Urinary bladder (tissue), 4 donors: ENCODE data around the gene ATP2C2. TPM values are rescaled to one million over a fixed set of nuclear protein-coding genes. Genes with fewer than 3 reads are reported as not detected.
"Not testable (repeated sequence)": the region's sequence is repeated elsewhere in the genome, so short reads cannot be mapped to it uniquely, and the experiment has no call there.

Experiments
- DNase-seq: peaks from one replicate; pipeline ENCODE4 v3.0.0-alpha.2; 2015; ENCODE audit errors: extremely low spot score
- H3K27ac ChIP-seq: one replicate; pipeline ENCODE4 v1.5.1; 2013; ENCODE audit warnings: low read depth, mild to moderate bottlenecking, moderate library complexity
- H3K36me3 ChIP-seq: one replicate; pipeline ENCODE4 v1.6.1; 2013; ENCODE audit warnings: mild to moderate bottlenecking, moderate library complexity; ENCODE audit not compliant: insufficient read depth
- H3K4me1 ChIP-seq: one replicate; pipeline ENCODE4 v1.6.1; 2013; ENCODE audit warnings: mild to moderate bottlenecking, moderate library complexity; ENCODE audit not compliant: insufficient read depth
- H3K4me3 ChIP-seq: one replicate; pipeline ENCODE4 v1.5.1; 2013; ENCODE audit warnings: low read depth, low read length
- WGBS: extraction: QIAGEN DNeasy Blood & Tissue Kit; methylation state at CpG from one replicate; pipeline ENCODE4 v1.1.7; 2013; 5-methylcytosine and 5-hydroxymethylcytosine counted together
- polyA plus RNA-seq: library from polyadenylated mRNA; stranded (reverse); fragments of 200-250 nt; gene quantifications from one replicate; pipeline ENCODE4 v1.2.3, GENCODE V29; 2013
- total RNA-seq: library from RNA; depleted of rRNA; stranded (reverse); fragments of >200 nt; gene quantifications from one replicate; pipeline ENCODE4 v1.2.3, GENCODE V29; 2014
- donor health status: healthy with polysubstance abuse.
- donor health status: healthy.

The ATP2C2 gene
- total and polyA plus RNA-seq, 2 donors = 2.3 to 5.0 TPM

DNA sequence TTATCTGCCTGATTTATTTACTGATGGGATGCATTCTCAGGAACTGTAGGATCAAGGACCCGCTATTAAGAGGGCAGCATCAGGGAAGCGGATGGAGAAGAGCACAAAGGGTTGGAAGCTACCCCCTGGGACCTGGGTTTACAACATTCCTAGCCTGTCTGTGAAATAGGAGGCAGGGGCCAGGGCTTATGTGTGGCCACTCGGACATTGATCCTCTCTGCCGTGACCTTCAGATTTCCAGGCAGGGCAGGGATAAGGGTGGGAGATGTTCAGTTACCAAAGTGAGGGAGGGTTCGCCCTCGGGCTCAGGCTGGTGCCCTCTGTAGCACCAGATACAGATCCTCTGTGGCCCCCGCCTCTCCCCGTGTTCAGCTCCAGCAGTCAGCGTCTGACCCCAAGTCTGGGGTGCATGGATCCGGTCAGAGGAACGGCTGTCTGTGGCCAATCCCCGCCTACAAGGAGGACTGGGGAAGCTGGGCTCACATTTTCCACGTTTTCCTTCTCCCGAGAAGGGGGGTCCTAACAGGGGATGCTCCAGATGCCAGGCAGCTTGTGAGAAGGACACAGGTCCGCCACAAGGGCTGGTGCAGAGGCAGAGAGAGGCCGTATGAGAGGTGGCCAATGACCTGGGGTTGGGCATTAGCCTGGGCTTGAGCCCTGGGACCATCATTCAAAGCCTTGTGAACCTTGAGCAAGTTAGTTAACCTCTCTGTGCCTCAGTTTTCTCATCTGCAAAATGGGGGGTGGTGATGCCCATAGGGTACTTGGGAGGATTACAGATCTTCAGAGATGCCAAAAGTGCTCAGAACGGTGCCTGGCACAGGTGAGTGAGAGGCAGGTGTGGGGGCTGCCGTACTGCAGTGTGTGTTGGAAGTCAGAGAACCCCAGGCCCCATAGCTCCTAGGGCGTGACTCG lies 48.3 kb downstream of the ATP2C2 start:
- H3K27ac ChIP-seq = no peak overlapping the region
- H3K4me1 ChIP-seq = no peaks in the 10 kb centered on the region
- WGBS = 56% methylated on average over 20 of the region's 20 CpGs
- no peak overlapping the region for H3K4me3 ChIP-seq
- no peaks in the 10 kb centered on the region for H3K36me3 ChIP-seq
- no peak for DNase-seq

DNA sequence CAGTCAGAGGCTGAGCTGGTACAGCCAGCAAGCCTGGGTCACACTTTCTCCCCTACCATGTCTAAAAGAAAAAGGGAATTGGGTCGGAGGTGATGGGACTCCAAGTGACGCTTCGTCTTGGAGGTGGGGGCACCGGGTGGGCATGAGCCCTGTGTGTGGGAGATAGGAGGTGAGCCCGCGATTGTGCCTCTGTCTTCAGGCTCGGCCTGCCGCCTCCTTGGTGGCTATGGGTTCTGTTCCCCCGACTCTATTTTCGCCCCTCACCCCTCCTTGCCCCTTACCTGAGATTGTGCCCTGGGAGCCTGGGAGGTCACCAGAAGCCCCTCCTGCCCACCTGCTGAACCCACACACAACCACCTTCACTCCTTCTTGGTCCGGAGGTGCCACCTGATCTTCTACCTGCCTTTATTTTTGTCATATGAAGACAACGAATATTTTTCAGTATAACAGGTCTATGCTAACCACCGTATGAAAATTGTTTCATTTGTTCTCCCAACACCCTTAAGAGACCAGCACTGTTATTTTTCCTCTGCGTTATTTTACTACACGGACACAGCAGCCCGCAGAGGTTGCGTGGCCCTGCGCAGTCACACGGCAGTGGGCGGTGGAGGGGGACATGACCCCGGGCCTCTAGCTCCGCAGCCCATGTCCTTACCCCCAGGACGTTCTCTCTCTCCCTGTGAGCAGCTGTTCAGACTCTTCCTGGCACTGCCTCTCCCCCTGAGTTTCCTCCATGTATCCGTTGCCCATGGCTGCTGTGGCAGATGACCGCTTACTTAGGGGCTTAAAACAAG lies 49.9 kb downstream of the ATP2C2 start:
- 92% methylated on average over 25 of the region's 25 CpGs for WGBS
- H3K27ac ChIP-seq = no peak overlapping the region
- no peaks in the 10 kb centered on the region for H3K36me3 ChIP-seq
- no peak for DNase-seq
- no peak overlapping the region for H3K4me3 ChIP-seq
- H3K4me1 ChIP-seq = no peaks in the 10 kb centered on the region

- Histone ChIP-seq H3K4me1 (no peaks in the 10 kb centered on the region), H3K36me3 (no peaks in the 10 kb centered on the region), H3K4me3 (no peak overlapping the region), H3K27ac (no peak overlapping the region)
- WGBS = 87% methylated on average over 8 of the region's 8 CpGs
- no peak for DNase-seq
These were observed 51.4 kb downstream of the ATP2C2 start for GRCh38 chr16:84419730-84420129.

DNA sequence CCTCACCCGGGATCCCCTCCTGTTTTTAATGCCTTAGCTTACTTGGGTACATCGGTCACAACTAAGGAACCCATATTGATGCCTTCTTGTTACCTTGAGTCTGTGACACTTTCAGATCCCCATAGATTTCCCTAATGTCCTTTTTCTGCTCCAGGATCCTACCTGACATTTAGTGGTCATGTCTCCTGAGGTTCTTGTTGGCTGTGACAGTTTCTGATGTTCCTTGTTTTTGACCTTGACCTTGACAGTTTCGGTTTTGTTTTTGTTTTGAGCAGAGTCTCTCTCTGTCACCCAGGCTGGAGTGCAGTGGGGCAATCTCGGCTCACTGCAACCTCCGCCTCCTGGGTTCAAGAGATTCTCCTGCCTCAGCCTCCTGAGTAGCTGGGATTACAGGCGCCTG lies 52.2 kb downstream of the ATP2C2 start:
- not testable (repeated sequence) for DNase-seq, H3K36me3 ChIP-seq, H3K4me3 ChIP-seq, H3K27ac ChIP-seq, H3K4me1 ChIP-seq
- WGBS = 90% methylated on average over 6 of the region's 6 CpGs

- no peak for DNase-seq
- Histone ChIP-seq H3K4me3 (no peak overlapping the region), H3K36me3 (no peaks in the 10 kb centered on the region), H3K4me1 (no peaks in the 10 kb centered on the region), H3K27ac (no peak overlapping the region)
- WGBS = 94% methylated on average over 21 of the region's 21 CpGs
These were observed 53.0 kb downstream of the ATP2C2 start for GRCh38 chr16:84421081-84421937.

DNA sequence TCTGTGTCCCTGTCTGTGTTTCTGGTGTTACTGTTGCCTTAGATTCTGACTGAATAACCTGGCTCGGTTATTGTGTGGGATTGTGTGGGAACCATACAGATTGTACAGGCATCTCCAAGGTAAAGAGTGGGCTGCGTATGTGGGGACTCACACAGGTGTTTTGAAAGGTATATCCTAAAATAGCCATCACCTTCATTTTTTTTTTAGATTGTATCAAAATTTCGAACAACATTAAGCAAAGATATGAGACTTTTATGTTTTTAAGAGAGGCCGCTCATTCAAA lies 53.5 kb downstream of the ATP2C2 start:
- no peaks in the 10 kb centered on the region for H3K36me3 ChIP-seq
- H3K4me3 ChIP-seq = no peak overlapping the region
- no peak overlapping the region for H3K27ac ChIP-seq
- DNase-seq = no peak
- 95% methylated on average over 4 of the region's 4 CpGs for WGBS
- no peaks in the 10 kb centered on the region for H3K4me1 ChIP-seq

DNA sequence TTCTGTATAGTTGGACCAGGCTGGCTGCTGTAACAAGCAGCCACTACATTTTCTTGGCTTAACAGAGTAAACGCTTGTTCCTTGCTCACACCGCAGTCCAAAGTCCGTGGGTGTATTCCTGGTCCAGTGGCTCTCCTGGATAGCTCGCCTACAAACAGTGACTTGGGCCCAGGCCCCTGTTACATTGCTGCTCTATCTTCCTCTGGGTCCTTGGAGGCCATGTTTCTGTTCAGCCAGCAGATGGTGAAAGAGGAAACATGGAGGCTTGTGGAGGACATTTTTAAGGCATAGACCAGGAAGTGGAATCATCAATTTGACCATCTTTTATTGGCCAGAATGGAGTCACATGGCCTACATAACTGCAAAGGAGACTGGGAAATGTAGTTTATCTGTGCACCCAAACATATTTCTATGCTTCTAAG lies 55.1 kb downstream of the ATP2C2 start:
- H3K4me1 ChIP-seq = no peaks in the 10 kb centered on the region
- no peak overlapping the region for H3K4me3 ChIP-seq
- DNase-seq = no peak
- WGBS = 96% methylated on average over 4 of the region's 4 CpGs
- no peaks in the 10 kb centered on the region for H3K36me3 ChIP-seq
- no peak overlapping the region for H3K27ac ChIP-seq

- WGBS = 95% methylated on average over 9 of the region's 9 CpGs
- no peak for DNase-seq
- Histone ChIP-seq H3K36me3 (no peaks in the 10 kb centered on the region), H3K4me1 (no peaks in the 10 kb centered on the region), H3K27ac (no peak overlapping the region), H3K4me3 (no peak overlapping the region)
These were observed 57.4 kb downstream of the ATP2C2 start for GRCh38 chr16:84425696-84426095.

- H3K27ac ChIP-seq = no peak overlapping the region
- H3K36me3 ChIP-seq = no peaks in the 10 kb centered on the region
- H3K4me3 ChIP-seq = no peak overlapping the region
- no peak for DNase-seq
- 80% methylated on average over 12 of the region's 12 CpGs for WGBS
- no peaks in the 10 kb centered on the region for H3K4me1 ChIP-seq
These were observed 58.5 kb downstream of the ATP2C2 start for GRCh38 chr16:84426804-84427203.

GRCh38 chr16:84427553-84427952 lies 59.2 kb downstream of the ATP2C2 start:
- WGBS = 80% methylated on average over 8 of the region's 8 CpGs
- no peak for DNase-seq
- Histone ChIP-seq H3K27ac (no peak overlapping the region), H3K36me3 (no peaks in the 10 kb centered on the region), H3K4me3 (no peak overlapping the region), H3K4me1 (no peaks in the 10 kb centered on the region)

- 73% methylated on average over 4 of the region's 4 CpGs for WGBS
- no peak for DNase-seq
- H3K36me3 ChIP-seq = no peaks in the 10 kb centered on the region
- H3K4me3 ChIP-seq = no peak overlapping the region
- H3K4me1 ChIP-seq = no peaks in the 10 kb centered on the region
- no peak overlapping the region for H3K27ac ChIP-seq
These were observed 62.5 kb downstream of the ATP2C2 start for GRCh38 chr16:84430860-84431259.

DNA sequence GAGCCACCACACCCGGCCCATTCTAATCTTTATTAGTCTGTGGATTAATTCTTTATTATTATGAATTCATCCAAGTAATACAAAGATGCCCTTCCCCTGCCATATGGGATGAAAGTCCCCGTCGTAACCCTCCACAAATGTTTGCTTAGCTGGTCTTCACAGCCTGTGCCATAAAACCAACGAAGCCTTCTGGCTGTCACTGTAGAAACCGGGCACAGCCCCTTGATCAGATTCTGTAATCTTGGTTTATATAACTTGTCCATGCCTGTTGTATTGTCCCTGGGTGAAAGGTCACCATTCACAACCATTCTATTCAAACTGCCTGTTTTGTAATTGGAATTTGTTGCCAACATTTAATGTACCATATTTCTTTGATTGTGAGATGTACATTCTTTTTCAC lies 66.5 kb downstream of the ATP2C2 start:
- H3K36me3 ChIP-seq = no peaks in the 10 kb centered on the region
- H3K27ac ChIP-seq = no peak overlapping the region
- DNase-seq = no peak
- WGBS = 50% methylated on average over 5 of the region's 5 CpGs
- H3K4me1 ChIP-seq = no peaks in the 10 kb centered on the region
- H3K4me3 ChIP-seq = no peak overlapping the region

- H3K4me1 ChIP-seq = no peaks in the 10 kb centered on the region
- no peak for DNase-seq
- 86% methylated on average over 10 of the region's 10 CpGs for WGBS
- no peak overlapping the region for H3K27ac ChIP-seq
- no peak overlapping the region for H3K4me3 ChIP-seq
- H3K36me3 ChIP-seq = no peaks in the 10 kb centered on the region
These were observed 67.9 kb downstream of the ATP2C2 start for GRCh38 chr16:84436196-84436595.
